A204.1 (cell line): ENCODE measurements around the gene TUSC2.
A peak's percentile ranks its signal among the peaks of the same experiment; 100 is the strongest.

Experiments
- FAIRE-seq: peaks from 2 replicates; lab custom pipeline; 2012; peaks lifted over from hg19 to GRCh38; lab: Jason Lieb, UNC

Gene TUSC2

GRCh38 chr3:50327943-50328691 is at the start of gene TUSC2:
TUSC2 (minus strand) TSS chr3:50328223; CDS start chr3:50328099, 124 bp downstream.
- FAIRE-seq: peak; percentile 93

GRCh38 chr3:50375258-50375931 is 47.4 kb upstream of the TUSC2 start:
- FAIRE-seq: no peak

- no peak for FAIRE-seq
Measured at GRCh38 chr3:50374363-50375257, 46.6 kb upstream of the TUSC2 start.

GRCh38 chr3:50373146-50374051 is 45.4 kb upstream of the TUSC2 start:
- no peak for FAIRE-seq

- FAIRE-seq: no peak
Measured at GRCh38 chr3:50372349-50372748, 44.3 kb upstream of the TUSC2 start.

- no peak for FAIRE-seq
Measured at GRCh38 chr3:50371133-50371685, 43.2 kb upstream of the TUSC2 start.

GRCh38 chr3:50370594-50370993 is 42.6 kb upstream of the TUSC2 start:
- no peak for FAIRE-seq

GRCh38 chr3:50369012-50369670 is 41.1 kb upstream of the TUSC2 start:
- no peak for FAIRE-seq

- FAIRE-seq: no peak
Measured at GRCh38 chr3:50365842-50366220, 37.8 kb upstream of the TUSC2 start.

- no peak for FAIRE-seq
Measured at GRCh38 chr3:50365080-50365841, 37.2 kb upstream of the TUSC2 start.

- FAIRE-seq: no peak
Measured at GRCh38 chr3:50364573-50365079, 36.6 kb upstream of the TUSC2 start.

GRCh38 chr3:50359760-50360110 is 31.7 kb upstream of the TUSC2 start:
- FAIRE-seq: no peak

GRCh38 chr3:50358911-50359759 is 31.1 kb upstream of the TUSC2 start, which contains the start of gene TMEM115:
TMEM115 (minus strand) TSS chr3:50359521; CDS start chr3:50359063, 458 bp downstream.
- peak; percentile 97 for FAIRE-seq

- no peak for FAIRE-seq
Measured at GRCh38 chr3:50358355-50358910, 30.4 kb upstream of the TUSC2 start.

GRCh38 chr3:50357481-50357880 is 29.5 kb upstream of the TUSC2 start:
- FAIRE-seq: no peak

- no peak for FAIRE-seq
Measured at GRCh38 chr3:50356553-50356952, 28.5 kb upstream of the TUSC2 start.

- no peak for FAIRE-seq
Measured at GRCh38 chr3:50355829-50356552, 28.0 kb upstream of the TUSC2 start.

- FAIRE-seq: no peak
Measured at GRCh38 chr3:50354850-50355249, 26.8 kb upstream of the TUSC2 start.
